Activated CD8-positive, alpha-beta memory T cell treated with anti-CD3 and anti-CD28 coated beads, Interleukin-2, amount 50 U/mL, for 1 hour (primary cell): ENCODE results near the gene KIF18A.

Experiments
- DNase-seq: peaks from one replicate; pipeline ENCODE4 v3.0.0-alpha.2; 2020; ENCODE audit errors: extremely low read depth

KIF18A gene

DNA sequence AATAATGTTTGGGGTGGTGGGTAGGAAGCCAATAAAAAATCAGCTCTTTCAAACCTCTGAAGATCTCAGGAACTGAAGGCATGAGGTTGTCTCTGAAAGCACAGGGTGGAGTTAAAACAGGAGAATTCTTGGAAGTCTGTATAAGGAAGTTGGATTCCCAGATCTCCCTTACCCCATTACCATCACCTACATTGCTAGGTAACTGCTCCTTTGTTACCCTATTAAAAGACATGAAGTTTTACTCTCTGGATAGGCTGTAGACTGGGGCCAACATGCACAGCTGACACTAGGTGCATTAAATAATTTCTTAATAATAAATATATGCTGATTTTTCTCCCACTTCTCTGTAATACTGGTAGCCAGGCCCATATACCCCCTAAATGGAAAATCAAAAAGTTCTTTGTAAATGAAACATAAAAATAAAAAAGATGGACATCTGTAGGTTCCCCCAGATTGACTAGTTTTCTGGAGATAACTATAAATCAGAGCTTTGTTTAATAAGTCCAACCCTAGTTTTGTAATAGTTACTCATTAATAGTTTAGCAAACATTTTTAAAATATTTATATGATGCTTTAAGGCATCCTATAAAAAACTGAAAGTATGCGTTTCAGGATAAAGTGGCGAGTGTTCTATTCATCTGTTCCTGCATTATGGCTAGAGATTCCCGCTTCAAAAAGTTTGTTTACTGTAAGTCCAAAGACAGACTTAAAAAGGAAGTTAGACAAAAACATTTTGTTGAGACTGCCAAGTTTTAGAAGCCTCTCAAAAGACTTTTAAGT lies 63.8 kb downstream of the KIF18A start:
- no peak for DNase-seq

DNA sequence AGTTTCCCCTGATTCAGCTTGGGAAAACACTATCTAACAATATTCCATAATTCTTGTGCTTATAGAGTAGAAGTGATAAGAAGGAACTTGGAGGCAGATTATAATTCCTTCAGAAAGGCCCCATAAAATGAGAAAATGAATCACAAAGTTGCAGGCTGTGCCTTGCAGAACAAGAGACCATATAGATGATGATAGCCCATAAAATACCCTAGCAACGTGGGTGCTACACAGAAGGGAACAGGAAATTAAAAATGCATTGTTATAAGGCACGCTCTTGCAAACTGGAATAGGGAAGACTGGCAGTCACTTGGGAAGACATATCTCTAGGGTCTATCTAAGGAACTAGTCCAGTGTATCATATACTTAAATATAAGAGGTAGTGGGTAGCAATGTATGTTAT lies 67.6 kb downstream of the KIF18A start:
- DNase-seq: no peak

DNA sequence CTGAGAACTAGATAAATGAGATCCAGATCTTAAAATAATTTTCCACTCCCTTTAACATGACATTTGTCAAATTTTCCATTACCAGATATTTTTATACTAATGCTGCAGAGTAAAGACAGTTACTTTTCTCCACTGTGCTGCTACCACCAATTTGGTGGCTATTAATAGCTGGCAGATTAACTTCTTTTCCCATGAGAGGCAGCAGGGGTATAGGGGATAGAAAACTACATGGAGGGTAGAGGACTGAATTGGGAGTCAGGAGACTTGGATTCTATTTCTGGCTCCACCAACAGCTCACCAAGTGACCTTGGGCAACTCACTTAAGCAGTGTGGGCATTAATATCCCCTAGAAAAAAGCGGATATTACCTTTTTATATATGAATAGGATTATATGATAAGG lies 69.2 kb downstream of the KIF18A start:
- DNase-seq: no peak

DNA sequence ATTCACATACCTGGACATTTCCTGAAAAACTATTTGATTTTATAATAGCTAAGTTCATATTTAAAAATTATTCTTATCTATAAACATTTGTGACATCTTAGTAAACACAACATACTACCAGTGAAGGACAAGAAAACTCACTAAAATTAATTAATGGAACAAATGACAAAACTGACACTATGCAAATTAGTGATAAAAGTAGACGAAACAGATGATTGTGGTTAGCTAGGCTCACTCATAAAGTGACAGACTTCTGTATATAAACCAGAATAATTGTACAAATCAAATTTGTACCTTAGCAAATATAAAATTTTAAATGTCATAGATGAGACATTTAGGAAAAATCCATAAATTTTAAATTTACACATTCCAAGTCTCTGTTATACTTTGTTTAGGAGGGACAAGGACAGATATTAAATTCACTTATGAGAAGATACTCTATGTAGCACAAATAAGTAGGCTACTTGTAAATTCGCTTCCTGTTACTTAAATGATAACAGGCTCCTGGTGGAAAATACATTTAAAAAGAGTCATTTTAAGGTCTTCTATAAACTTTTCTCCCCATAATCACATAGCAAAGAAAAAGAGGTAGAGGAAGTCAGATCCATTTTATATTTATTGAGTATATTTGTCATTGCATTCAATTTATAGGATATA lies 81.2 kb downstream of the KIF18A start:
- no peak for DNase-seq

DNA sequence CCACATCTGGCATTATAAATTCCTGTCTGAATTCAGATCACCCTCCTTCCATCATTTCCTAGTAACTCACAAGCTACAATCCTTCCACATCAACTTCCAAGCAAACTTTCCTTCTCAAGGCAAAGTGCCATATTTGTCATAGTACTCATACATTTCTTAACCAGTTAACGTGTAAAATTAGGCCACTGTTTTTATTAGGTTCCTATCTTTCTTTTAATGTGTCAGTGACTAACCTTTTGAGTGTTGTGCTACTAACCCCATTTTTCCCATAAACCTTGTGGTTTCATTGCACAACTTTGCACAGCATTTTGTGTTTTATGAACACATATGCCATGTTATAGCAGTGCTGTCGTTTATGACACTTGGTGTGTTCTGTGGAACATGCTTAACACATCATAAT lies 90.1 kb downstream of the KIF18A start:
- DNase-seq: no peak

DNA sequence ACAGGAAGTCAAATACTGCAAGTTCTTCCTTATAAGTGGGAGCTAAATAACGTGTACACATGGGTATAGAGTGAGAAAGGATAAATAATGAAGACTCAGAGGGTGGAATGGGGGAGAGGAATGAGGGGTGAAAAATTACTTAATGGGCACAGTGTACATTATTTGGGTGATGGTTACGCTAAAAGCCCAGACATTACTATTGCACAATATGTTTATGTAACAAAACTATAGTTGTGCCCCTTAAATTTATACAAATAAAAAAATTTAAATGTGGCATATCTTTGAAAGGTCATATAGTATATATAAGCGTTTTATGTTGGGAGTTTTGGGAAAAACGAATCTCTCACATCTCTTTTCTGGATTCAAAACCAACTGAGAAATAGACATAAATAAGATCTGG lies 96.1 kb downstream of the KIF18A start:
- no peak for DNase-seq

DNA sequence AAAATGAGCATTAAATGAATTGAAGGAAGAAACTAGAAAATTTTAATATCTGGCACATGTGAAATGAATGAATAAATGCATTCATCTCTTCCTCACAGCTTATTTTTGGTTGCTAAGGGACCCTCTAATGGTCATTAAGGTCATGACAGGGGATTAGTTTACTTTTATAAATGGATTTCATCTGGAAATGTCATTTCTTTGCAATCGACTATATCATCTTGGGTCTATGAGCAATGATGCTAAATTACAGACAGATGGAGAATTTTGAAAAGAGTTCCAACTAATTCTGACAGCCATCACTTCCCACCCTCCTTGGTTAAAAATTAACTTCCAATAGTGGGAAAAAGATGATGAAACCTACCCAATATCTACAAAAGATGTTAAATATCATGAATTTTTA lies 98.0 kb downstream of the KIF18A start:
- DNase-seq: no peak

DNA sequence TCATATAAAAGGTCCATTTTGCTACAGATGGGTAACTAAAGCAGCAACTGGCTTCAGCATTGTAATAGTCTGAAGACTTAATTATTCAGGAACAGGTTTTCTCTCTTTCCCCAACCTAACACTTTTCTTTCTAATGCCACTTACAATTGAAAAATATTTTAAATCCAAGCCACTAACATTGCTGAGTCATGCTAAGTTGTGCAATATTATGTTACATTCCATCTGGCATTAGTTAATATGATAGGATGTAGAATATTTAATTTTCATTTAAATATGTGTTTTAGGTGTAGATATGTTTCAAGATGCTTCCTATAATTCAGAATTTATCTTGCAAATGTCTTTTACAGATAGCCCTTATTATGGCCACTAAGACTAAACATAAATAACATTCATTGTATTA lies 98.6 kb downstream of the KIF18A start:
- DNase-seq: no peak

DNA sequence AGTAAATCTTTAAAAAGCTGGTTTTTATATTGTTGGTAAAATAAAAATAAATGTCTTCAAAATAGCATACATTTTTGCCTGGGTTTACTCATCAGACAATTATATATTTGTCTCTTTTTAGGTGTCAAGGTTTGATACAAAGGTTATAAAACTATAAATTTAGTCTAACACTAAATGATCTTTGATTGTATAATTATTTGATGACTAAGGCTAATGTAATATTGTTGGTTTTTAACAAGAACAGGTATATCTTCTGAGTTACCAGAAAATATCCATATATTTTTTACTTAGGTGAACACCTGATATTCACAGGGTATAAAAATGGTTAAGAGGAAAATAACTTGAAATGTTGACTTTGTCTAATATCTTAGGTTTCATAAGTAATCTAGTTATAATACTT lies 104.3 kb downstream of the KIF18A start:
- no peak for DNase-seq

DNA sequence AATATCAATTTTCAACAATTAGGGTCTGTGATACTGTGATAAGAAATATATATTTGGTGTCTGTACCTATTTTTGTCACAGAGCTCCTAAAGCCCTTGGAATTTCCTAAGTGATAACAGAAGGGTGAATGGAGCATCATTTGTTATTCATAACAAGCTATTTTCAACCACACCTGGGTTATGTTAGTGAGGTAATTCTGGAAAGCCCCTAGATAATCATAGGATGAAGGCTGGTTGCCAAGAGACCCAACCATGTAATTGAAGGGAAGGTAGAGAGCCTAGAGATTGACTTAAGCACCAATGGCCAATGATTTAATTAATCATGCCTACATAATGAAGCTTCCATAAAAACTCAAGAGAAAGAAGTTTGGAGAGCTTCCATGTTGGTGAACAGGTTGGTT lies 109.4 kb downstream of the KIF18A start:
- DNase-seq: no peak

DNA sequence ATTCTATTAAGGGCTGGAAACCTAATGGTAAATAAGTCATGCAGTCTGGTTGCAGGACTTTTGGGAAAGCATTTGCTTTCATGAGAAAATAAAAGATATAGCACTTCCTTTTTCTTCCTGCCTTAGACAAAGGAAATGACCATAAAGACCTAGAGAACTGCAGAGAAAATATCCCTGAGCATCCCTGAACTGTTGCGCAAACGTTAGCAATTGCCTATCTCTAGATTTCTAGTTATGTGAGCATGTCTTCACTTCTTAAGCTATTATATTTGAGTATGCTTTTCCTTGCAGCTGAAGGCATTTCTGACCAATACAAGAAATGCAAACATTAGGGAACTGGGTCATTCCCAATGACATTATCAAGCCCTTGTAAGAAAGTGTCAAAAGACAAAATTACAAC lies 110.6 kb downstream of the KIF18A start:
- no peak for DNase-seq

DNA sequence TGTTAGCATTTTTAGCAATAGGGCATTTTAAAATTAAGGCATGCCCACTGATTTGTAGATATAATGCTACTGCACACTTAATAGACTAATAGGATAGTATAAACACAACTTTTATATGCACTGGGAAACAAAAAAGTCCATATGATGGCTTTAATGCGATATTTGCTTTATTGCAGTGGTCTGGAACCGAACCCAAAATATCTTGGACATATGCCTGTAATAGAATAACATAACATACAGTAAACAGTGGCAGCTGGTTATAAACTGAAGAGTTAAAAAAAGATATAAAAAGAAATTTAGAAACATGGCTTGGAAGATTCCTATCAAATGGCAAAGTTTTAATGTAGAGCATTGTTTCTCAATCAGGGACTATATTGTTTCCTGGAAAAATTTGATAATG lies 111.9 kb downstream of the KIF18A start:
- no peak for DNase-seq

DNA sequence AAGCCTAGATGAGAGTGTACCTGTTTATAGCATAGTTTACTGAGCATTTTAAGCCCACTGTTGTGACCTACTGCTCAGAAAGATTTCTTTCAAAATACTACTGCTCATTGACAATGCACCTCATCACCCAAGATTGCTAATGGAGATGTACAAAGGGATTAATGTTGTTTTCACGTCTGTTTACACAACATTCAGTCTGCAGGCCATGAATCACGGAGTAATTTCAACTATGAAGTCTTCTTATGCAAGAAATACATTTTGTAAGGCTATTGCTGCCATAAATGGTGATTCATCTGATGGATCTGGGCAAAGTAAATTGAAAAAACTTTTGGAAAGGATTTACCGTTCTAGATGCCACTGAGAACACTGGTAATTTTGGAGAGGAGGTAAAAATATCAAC lies 112.9 kb downstream of the KIF18A start:
- no peak for DNase-seq

DNA sequence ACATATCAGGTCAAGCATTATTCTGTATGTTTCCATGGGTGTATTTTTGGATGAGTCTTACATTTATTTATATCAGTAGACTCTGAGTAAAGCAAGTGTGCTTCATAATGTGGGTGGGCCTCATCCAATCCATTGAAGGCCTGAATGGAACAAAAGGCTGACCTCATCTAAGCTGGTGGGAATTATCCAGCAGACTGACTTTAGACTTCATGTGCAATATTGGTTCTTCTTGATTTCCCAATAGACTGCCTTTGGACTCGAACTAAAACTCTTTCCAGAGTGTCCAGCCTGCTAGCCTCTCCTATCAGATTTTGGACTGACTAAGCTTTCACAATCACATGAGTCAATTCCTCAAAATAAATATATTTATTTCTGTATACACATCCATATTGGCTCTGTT lies 116.2 kb downstream of the KIF18A start:
- DNase-seq: no peak

DNA sequence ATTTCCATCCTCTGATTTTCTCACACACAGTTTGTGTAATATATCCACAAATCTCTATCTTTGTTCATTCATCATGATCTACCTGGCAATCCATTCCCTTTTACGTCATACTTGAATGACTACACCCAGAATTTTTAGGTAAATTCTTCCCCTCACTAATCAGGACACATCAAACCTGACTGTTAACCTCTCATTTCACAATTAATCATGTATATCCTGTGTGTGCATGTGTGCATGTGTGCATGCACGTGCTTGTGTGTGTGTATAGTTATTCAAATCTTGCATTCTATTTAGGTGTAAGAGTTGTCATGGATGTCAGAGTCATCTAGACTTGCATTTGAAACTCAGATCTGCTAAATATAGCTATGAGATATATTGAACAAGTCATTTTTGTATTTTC lies 130.4 kb downstream of the KIF18A start:
- no peak for DNase-seq

DNA sequence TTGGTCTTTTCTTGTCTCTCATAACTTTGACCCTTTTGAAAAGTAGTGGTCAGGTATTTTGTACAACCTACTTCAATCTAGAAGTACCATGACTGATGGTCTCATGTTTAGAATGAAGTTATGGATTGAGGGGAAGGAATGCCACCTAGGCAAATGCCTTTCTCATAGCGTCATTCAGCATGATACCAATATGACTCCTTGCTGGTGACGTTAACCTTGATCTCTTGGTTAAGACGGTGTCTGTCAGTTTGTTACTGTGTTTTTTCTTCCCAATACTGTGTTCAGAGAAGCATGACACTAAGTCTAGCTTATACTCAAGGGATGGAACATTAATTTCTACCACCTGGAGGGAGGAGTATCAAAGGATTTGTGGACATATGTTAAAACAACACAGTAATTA lies 130.9 kb downstream of the KIF18A start:
- DNase-seq: no peak

DNA sequence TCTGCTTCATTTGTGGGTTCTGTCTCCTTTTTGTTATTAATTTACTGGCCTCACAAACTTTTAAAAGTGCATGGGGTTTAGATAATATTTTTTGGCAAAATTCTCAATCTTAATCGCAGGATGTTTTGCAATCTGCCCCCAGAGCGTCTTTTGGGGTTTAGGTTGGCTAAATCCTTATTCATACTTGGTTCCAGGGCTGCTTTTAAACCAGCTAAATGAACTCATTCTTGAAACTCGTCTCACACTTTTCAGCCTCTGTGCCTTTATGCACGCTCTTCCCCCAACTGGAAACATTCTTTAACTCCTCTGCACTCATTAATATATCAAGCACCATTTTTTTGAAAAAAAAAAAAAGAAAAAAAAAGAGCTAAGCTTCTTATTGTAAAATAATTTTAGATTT lies 131.7 kb downstream of the KIF18A start:
- no peak for DNase-seq

DNA sequence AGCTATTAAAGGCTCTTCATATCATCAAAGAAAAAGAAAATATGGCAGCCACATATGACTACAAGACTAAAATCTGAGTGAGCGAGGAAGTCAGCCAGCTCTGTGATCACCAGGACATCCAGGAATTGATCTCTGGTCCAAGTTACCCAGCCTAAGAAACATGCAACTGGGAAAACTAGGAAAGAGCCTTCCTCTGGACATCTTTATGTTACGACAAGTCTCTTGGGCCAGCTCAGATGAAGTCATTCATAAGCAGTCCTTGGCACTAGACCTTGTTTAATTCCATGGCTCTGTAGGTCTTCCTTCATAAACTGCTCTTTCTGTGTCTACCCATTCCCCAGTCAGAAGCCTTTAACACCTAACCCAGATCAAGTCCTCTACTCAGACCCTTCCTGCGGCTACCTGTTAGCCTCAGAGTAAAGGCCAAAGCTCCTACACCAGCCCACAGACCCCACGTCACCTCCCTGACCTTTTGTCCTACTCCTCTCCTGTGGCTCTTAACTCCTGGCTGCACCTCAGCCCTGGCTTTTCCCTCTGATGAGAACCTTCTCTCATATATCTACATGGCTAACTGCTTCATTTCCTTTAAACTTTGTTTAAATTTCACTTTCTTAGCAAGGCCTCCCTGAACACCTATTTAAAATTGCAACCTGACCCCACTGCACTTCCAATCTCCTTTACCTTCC lies 134.0 kb downstream of the KIF18A start:
- DNase-seq: no peak

DNA sequence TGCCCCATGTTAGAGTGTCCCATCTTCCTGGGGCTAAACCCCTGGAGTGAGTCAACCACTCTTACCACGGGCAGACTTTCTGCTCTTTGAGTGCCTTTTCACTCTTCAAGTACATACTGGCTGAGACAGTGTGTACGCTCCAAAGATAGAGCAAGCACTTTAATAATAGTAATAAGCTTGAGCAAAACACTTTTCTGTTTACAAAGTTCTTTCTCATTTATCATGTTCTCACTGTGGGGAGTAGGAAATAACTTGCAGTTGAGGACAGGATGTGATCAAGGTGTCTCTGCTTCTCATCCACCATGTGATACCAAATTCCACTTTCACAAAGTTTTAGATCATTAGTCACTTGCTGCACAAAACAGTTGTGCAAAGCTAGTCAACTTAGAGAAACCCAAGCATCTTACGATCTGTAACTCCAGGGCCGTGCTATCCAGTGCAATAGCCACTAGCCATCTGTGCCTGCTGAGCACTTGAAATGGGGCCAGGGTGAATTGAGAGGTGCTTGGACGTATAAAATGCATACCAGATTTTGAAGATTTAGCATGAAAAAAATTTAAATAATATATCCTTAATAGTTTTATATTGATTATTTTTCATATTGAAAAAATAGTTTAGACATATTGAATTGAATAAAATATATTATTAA lies 135.3 kb downstream of the KIF18A start:
- DNase-seq: no peak

DNA sequence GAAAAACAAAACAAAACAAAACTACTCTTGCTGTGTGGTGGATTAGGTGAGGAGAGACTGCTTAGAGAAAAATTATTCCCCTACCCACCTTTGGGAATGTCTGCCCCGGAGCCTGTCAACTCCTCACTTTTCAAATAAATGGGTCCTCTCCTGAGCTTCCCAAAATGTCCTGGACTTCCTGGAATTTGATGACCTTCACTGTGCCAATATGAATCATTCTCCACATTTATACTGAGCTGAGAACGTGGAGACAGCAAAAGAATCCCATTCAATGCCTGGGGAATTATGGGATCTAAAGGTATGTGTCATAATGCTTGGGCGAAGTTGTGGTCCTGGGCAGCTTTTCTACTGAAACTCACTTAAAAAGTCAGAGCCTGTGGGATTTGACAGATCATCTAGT lies 136.8 kb downstream of the KIF18A start:
- DNase-seq: no peak
